ENCODE data around the gene MRPL22. TPM values are rescaled to one million over a fixed set of nuclear protein-coding genes. Genes with fewer than 3 reads are reported as not detected.

MRPL22 gene
- total and polyA plus RNA-seq, 2 of the 4 experiments (the other 2 are of a cell fraction) = 13.3 to 58.0 TPM

DNA sequence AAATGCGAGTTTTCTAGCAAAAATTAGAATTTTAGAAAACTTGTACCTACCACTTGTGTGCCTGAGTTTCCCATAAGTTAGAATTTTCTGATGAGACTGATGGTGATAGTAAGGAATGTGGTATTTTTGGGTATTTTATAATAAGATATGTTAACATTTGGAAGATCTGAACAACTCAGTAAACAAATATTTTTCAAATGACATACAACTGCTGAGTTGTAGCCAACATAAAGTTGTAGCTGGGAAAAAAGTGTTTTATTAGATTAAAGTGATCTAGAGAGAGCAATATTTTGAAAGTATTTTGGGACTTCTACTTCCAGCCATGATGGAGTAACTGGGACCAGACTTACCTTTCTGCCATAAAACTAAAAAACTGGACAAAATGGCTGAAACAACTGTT is 40.8 kb upstream of the MRPL22 start:
- Histone ChIP-seq H4K20me1 (ENCODE audit: insufficient read depth, low read length) (no peaks in the 10 kb centered on the region), H2AFZ (replicated peaks; ENCODE audit: low read length, poor library complexity) (no peak overlapping the region), H3K4me3 (ENCODE audit: insufficient read depth, low read depth, low read length) (no peak overlapping the region), H4K91ac (ENCODE audit: insufficient read depth, low read depth, low read length) (no peak overlapping the region), H3K27ac (ENCODE audit: insufficient read depth, low read length) (no peak overlapping the region), H3K9ac (ENCODE audit: low read depth, low read length) (no peak overlapping the region), H2BK15ac (ENCODE audit: low read depth, low read length) (no peak overlapping the region), H3K9me3 (ENCODE audit: control insufficient read depth, insufficient read depth, low read length) (no peaks in the 10 kb centered on the region), H3K18ac (ENCODE audit: low read depth, low read length) (no peak overlapping the region), H3K9me1 (ENCODE audit: insufficient read depth, low read length) (no peaks in the 10 kb centered on the region), H2AK9ac (replicated peaks; ENCODE audit: low read depth, low read length, poor library complexity) (no peak overlapping the region), H4K8ac (ENCODE audit: low read depth in 2 of 2, low read length in 2 of 2) (no peak overlapping the region), H2BK5ac (ENCODE audit: low read depth, low read length, poor library complexity, severe bottlenecking) (no peak overlapping the region), H2BK120ac (ENCODE audit: low read depth, low read length) (no peak overlapping the region), H3K23ac (ENCODE audit: low read depth, low read length) (no peak overlapping the region), H3K4me2 (ENCODE audit: low read depth, low read length) (no peak overlapping the region), H4K5ac (ENCODE audit: low read depth, low read length) (no peak overlapping the region), H3K27me3 (ENCODE audit: control insufficient read depth, insufficient read depth, low read length) (no peaks in the 10 kb centered on the region), H2BK20ac (ENCODE audit: low read depth, low read length) (no peak overlapping the region), H3K56ac (ENCODE audit: extremely low read depth, insufficient read depth, low read length) (no peak overlapping the region), H3K36me3 (ENCODE audit: control insufficient read depth, insufficient read depth, low read length) (peaks cover 45% of the 10 kb centered on the region), H3K79me1 (ENCODE audit: low read depth in 1 of 2, low read length in 2 of 2) (no peaks in the 10 kb centered on the region), H3K4ac (ENCODE audit: low read depth, low read length) (no peak overlapping the region), H3K14ac (replicated peaks; ENCODE audit: low read depth, low read length) (no peak overlapping the region), H3K4me1 (ENCODE audit: control insufficient read depth, insufficient read depth, low read length) (no peaks in the 10 kb centered on the region), H2AK5ac (ENCODE audit: low read depth, low read length) (no peak overlapping the region)
- ChIA-PET POLR2A (ENCODE audit: unreplicated experiment) (no interaction called here), CTCF (interaction anchor here (0.7 kb wide), 1 partner anchor 30 kb away, joined by 3 read pairs; no protein-coding TSS in a partner anchor)
- in situ Hi-C loops (cut with MboI; ENCODE audit: low sequenced_read_pairs) = no loop called here
- intact Hi-C loops (cut with micrococcal nuclease) = no loop called here
- ATAC-seq (ENCODE audit: low read depth) (no peak), DNase-seq (no peak)
- WGBS, 2 experiments (ENCODE audit: extremely low coverage in 2 of 2, insufficient read length in 1 of 2) = no CpG with 5 or more reads among the region's 1 CpG
- dilution Hi-C loops (cut with HindIII; ENCODE audit: low sequenced_read_pairs, unreplicated experiment) = no loop called here
- no peak for TF ChIP-seq RCOR1 (IDR thresholded peaks at IDR 0.05; ENCODE audit: insufficient replicate concordance, low read length)
- TF ChIP-seq CEBPB (IDR thresholded peaks at IDR 0.05; ENCODE audit: low read depth, low read length) = no peak
- no peak for TF ChIP-seq NFE2L2 (IDR thresholded peaks at IDR 0.05; ENCODE audit: low read depth, low read length)
- TF ChIP-seq MAZ (IDR thresholded peaks at IDR 0.05; ENCODE audit: borderline replicate concordance, low read depth, low read length) = no peak
- BruUV-seq (replicated peaks) = no TSS peak
